DMS153 treated with DMSO at 0.1 percent for 48 hours (cell line): ENCODE measurements around the gene TP73.
A peak's percentile ranks its signal among the peaks of the same experiment; 100 is the strongest.

Experiments used
- DNase-seq: peaks from one replicate; lab custom pipeline; 2025; ENCODE audit not compliant: unreplicated experiment; lab: John Stamatoyannopoulos, UW

Gene TP73

GRCh38 chr1:3759164-3759563 lies 106.8 kb downstream of the TP73 start:
- DNase-seq = no peak

- DNase-seq = no peak
These were observed 107.5 kb downstream of the TP73 start for GRCh38 chr1:3759796-3760195.

- DNase-seq = no peak
These were observed 109.1 kb downstream of the TP73 start for GRCh38 chr1:3761296-3762010.

GRCh38 chr1:3762151-3762872 lies 110.0 kb downstream of the TP73 start:
- no peak for DNase-seq

GRCh38 chr1:3762873-3763228 lies 110.5 kb downstream of the TP73 start:
- no peak for DNase-seq

- no peak for DNase-seq
These were observed 111.2 kb downstream of the TP73 start for GRCh38 chr1:3763351-3764125.

- DNase-seq = no peak
These were observed 115.1 kb downstream of the TP73 start for GRCh38 chr1:3767328-3767925.

- no peak for DNase-seq
These were observed 116.6 kb downstream of the TP73 start for GRCh38 chr1:3768811-3769390.

- no peak for DNase-seq
These were observed 117.9 kb downstream of the TP73 start for GRCh38 chr1:3770047-3770765.

GRCh38 chr1:3771108-3772026 lies 119.1 kb downstream of the TP73 start:
- no peak for DNase-seq

- peak; percentile 26 for DNase-seq
These were observed 119.9 kb downstream of the TP73 start for GRCh38 chr1:3772027-3772714.

- DNase-seq = no peak
These were observed 120.6 kb downstream of the TP73 start, which contains the start of gene SMIM1 for GRCh38 chr1:3772715-3773571. Gene SMIM1 (plus strand): TSS chr1:3772749. CDS start chr1:3775374, 2,625 bp downstream.

GRCh38 chr1:3773572-3774275 lies 121.4 kb downstream of the TP73 start:
- DNase-seq = no peak

GRCh38 chr1:3774276-3774945 lies 122.1 kb downstream of the TP73 start:
- DNase-seq = no peak

GRCh38 chr1:3774946-3775489 lies 122.7 kb downstream of the TP73 start:
- no peak for DNase-seq

GRCh38 chr1:3775490-3776230 lies 123.3 kb downstream of the TP73 start:
- DNase-seq = peak; percentile 35
